Islet precursor cell (in vitro differentiated cells): ENCODE data around the gene PSMA4.
"Not testable (repeated sequence)": the region's sequence is repeated elsewhere in the genome, so short reads cannot be mapped to it uniquely, and the experiment has no call there.

Source experiments
- DNase-seq: peaks from one replicate; pipeline ENCODE4 v3.0.0-alpha.2; 2018

PSMA4 gene

GRCh38 chr15:78552597-78552996, 12.4 kb downstream of the PSMA4 start:
- DNase-seq, result no peak

DNA sequence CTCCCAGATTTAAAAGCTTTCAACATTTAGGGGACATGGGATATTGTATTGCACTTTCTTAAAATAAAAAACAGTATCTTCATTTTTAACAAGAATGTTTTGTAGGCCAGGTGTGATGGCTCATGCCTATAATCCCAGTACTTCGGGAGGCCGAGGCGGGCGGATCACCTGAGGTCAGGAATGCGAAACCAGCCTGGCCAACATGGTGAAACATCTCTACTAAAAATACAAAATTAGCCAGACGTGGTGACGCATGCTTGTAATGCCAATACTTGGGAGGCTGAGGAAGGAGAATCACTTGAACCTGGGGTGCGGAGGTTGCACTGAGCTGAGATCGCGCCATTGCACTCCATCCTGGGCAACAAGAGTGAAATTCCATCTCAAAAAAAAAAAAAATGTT, 20.0 kb downstream of the PSMA4 start:
- DNase-seq, result not testable (repeated sequence)

GRCh38 chr15:78561490-78561889, 21.2 kb downstream of the PSMA4 start:
- DNase-seq, result no peak

GRCh38 chr15:78563092-78563491, 22.8 kb downstream of the PSMA4 start:
- DNase-seq, result no peak

DNA sequence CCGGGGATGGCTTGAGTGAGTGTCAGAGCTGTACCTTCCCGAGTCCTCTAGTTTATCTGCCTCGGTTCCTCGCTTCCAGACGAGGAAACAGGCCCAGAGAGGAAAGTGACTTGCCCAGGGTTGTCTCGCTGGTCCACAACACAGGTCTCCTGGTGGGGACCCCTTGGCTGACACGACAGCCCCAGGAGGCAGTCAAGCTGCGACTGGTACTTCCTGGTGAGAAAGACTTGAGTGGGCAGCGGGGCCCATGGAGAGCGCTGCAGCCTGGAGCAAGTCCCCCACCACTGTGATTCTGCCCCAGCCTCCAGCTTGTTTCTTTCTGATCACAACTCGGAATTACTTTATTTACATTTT, 24.5 kb downstream of the PSMA4 start:
- peak; percentile 57 for DNase-seq

DNA sequence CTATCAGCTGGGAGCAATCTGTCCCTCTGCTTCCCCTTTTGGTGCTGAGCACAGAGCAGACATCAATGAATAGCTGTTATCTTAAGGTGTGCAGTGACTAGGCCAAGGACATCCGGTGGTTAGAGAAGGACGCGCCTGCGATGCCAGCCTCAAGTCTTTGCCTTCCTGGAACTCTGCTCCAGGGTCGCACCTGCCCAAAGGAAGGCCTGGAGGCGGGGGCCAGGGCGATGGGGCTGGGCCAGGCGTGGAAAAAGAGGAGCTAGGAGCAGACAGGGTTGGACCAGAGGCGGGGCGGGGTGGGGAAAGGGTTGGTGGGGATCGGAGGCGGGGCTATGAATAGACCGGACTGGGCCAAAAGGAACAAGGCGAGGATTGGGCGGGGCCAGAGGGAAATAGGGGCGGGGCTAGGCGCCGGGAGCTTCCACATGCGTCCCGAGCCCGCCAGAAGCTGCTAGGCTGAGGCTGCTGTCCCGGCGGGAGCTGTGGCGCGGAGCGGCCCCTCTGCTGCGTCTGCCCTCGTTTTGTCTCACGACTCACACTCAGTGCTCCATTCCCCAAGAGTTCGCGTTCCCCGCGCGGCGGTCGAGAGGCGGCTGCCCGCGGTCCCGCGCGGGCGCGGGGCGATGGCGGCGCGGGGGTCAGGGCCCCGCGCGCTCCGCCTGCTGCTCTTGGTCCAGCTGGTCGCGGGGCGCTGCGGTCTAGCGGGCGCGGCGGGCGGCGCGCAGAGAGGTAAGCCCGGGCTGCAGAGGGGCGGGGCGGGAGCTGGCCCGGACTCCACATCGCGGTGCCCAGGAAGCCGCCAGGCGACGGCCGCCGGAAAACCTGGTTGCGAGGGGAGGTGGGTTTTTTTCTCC, 25.1 kb downstream of the PSMA4 start, which contains the start of gene CHRNA5:
CHRNA5 (plus strand) TSS at position 424 of the 854 bp plus-strand sequence; CDS start at position 624, 200 bp downstream.
- peak; percentile 99 for DNase-seq

DNA sequence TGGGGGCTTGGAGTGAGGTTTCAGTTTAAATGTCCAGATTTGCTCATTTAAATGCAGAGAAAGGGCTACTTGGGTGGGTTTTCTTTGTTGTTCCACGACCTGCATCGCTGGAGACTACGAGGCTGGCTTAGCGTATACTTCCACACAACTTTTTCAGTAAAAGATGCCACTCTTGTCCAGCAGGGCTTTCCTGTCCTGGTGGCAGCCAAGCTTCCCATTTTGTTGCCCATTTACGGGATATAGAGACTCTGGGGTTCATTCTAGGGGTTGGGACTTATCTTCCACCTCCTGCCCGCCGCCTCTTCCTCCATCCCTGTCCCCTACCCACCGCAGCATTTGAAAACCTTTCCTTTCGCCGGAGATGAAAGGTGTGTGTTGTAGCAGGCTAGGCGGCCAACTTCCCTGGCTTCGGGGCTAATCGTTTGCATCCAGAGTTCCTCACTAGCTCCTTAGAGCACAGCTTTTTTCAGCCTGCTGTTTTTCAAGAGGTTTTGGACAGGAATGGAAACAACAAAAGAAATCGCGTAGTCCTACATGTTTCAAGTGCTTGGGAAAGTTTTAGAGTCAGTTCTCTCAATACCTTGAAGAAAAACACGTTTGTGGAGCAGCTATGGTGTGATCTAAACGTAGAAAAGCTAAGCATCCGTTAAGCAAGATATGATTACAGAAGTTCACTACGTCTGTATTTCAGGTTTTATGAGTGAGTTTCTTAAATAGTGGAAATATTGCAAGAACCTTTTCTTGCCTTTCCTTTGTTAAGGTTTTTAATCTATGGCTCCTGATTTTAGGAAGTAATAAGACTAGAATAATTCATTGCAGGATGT, 25.9 kb downstream of the PSMA4 start:
- DNase-seq, result peak; percentile 66

DNA sequence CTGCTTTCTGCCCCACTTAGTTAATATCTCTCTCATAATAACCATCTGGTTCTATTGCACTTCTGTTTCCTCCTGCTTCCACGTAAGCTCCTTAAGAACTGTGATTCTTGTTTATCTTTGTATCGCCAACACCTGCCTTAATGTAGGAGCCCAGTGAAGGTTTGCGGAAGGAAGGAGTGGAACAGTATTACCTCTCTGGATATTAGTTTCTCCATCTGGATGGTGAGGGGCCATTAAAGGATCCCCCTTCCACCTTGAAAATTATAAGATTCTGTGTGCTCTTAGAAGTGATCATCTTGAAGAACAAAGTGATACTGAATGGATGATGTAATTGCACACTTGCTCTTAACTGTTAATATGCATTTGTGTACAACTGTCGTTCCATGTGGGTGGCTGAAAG, 27.3 kb downstream of the PSMA4 start:
- DNase-seq, result no peak

- no peak for DNase-seq
Observed at GRCh38 chr15:78570710-78571109, 30.5 kb downstream of the PSMA4 start.

GRCh38 chr15:78571382-78571781, 31.1 kb downstream of the PSMA4 start:
- no peak for DNase-seq

DNA sequence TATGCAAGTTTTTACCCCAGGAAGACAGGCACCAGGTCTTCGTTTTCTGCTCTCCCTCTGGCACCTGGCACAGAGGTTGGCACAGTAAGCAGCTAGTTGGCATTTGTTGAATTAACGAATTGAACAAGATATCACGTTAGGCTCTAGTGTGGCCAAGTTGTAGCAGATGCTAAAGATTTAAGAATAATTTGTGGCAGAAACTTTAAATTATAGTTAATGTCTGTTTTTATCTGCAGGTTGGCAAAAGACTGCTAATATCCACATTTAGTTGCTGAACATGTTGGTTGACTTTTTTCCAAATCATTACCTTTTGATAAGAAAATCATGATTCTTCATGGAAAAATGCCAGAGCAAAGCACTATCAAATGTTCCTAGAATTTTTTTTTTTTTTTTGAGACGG, 33.2 kb downstream of the PSMA4 start:
- DNase-seq, result no peak

- DNase-seq, result no peak
Observed at GRCh38 chr15:78574944-78575343, 34.7 kb downstream of the PSMA4 start.

DNA sequence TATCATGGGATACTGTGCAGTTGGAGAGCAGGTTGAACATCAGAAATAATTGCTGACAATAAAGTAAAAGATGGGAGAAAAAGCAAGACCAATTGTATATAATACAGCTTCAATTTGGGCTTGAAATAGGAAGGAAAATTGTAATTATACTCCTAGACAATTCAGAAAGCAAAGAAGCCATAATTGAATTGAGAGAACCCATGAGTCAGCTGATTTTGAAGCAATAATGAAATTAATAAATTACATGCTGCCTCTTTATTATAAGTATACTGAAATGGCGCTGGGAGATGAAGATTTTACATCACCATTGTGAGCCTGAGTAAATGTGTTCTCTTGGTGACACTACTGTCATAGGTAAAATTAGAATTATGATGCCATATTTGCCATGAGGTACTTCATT, 57.3 kb downstream of the PSMA4 start:
- DNase-seq, result no peak

DNA sequence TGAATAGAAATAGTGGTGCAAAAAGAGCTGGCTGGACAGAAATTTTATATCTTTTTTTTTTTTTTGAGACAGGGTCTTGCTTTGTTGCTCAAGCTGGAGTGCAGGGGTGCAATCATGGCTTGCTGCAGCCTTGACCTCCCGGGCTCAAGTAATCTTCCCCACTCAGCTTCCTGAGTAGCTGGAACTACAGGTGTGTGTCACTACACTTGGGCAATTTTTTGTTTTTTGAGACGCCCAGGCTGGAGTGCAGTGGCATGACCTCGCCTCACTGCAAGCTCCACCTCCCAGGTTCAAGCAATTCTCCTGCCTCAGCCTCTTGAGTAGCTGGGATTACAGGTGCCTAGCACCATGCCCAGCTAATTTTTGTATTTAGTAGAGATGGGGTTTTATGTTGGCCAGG, 58.1 kb downstream of the PSMA4 start:
- no peak for DNase-seq

GRCh38 chr15:78599189-78599588, 58.9 kb downstream of the PSMA4 start:
- no peak for DNase-seq
